Measurements from ENCODE around the gene CDKN2B.

- TF ChIP-seq, protein P1, sequence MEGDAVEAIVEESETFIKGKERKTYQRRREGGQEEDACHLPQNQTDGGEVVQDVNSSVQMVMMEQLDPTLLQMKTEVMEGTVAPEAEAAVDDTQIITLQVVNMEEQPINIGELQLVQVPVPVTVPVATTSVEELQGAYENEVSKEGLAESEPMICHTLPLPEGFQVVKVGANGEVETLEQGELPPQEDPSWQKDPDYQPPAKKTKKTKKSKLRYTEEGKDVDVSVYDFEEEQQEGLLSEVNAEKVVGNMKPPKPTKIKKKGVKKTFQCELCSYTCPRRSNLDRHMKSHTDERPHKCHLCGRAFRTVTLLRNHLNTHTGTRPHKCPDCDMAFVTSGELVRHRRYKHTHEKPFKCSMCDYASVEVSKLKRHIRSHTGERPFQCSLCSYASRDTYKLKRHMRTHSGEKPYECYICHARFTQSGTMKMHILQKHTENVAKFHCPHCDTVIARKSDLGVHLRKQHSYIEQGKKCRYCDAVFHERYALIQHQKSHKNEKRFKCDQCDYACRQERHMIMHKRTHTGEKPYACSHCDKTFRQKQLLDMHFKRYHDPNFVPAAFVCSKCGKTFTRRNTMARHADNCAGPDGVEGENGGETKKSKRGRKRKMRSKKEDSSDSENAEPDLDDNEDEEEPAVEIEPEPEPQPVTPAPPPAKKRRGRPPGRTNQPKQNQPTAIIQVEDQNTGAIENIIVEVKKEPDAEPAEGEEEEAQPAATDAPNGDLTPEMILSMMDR (IDR thresholded peaks at IDR 0.05), result no peak
- TF ChIP-seq POLR2A (IDR thresholded peaks at IDR 0.05), result no peak
Observed at GRCh38 chr9:22028394-22028793, 19.3 kb upstream of the CDKN2B start.
